KOPT-K1 (cell line): ENCODE data around the gene NAXD.
"Not testable (repeated sequence)": the region's sequence is repeated elsewhere in the genome, so short reads cannot be mapped to it uniquely, and the experiment has no call there.

Source experiments
- H3K27ac ChIP-seq: fragments of 200-600 bp; sonication (generic); 2 replicates; pipeline ENCODE4 v1.5.1; 2016; ENCODE audit warnings: antibody characterized with exemption, mild to moderate bottlenecking, low read depth, low read length; ENCODE audit not compliant: poor library complexity, severe bottlenecking
- H3K36me3 ChIP-seq: fragments of 200-600 bp; sonication (generic); 2 replicates; pipeline ENCODE4 v1.5.1; 2017; ENCODE audit warnings: antibody characterized with exemption, mild to moderate bottlenecking, low read length, moderate library complexity; ENCODE audit not compliant: insufficient read depth
- H3K9me3 ChIP-seq: fragments of 200-600 bp; sonication (generic); 2 replicates; pipeline ENCODE4 v1.5.1; 2017; ENCODE audit warnings: antibody characterized with exemption, low read length, mild to moderate bottlenecking; ENCODE audit not compliant: insufficient read depth, poor library complexity, severe bottlenecking

Gene NAXD

DNA sequence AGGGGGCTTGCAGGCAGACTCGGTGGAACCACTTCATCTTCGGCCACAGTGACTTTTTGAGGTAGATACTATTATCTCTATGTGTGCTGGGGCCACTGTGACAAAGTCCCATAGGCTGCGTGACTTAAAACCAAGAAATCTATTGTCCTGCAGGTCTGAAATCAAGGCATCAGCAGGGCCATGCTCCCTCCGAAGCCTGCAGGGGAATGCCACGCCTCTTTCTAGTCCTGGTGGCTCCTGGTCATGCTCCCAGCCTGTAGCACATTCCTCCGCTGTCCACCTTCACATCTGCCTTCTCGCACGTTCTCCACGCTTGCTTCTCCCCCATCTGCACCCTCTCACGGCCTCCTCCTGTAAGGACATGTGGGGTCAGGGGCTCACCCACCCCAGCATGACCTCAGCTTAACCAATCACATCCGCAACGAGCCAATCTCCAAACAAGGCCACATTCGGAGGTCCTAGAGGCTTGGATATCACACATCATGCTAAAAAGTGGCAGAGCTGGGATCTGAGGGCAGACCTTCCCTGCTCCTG lies 32.9 kb upstream of the NAXD start:
- no peak overlapping the region for H3K27ac ChIP-seq

DNA sequence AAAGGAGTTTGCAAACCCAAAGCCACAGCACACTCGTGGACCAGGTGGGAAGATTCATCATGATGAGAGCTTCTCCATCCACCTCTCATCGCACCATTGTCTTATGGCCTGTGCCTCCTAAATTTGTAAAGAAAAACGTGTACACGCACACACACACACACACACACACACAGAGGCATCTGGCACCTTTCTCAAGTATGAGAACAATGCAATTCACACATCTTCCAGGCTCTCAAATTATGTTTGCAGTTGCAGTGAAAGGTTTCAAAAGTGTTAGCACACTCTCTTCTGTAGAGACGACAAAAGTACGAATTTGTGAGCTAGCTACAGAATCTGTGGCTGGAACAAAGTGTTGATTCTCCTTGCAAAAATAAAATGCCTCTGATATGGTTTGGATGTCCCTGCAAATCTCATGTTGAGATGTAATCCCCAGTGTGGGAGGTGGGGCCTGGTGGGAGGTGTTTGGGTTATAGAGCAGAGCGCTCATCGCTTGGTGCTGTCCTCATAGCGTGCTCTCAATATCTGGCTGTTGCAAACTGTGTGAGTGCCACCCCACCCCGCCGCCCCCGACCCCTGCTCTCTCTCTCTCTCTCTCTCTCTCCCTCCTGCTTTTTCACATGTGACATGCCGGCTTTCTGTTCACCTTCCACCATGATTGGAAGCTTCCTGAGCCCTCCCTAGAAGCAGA lies 32.0 kb upstream of the NAXD start:
- Histone ChIP-seq H3K36me3 (no peaks in the 10 kb centered on the region), H3K27ac (no peak overlapping the region), H3K9me3 (no peaks in the 10 kb centered on the region)

More for the DNA sequence above, 32.9 kb upstream of the NAXD start:
- no peaks in the 10 kb centered on the region for H3K9me3 ChIP-seq
- H3K36me3 ChIP-seq: no peaks in the 10 kb centered on the region

DNA sequence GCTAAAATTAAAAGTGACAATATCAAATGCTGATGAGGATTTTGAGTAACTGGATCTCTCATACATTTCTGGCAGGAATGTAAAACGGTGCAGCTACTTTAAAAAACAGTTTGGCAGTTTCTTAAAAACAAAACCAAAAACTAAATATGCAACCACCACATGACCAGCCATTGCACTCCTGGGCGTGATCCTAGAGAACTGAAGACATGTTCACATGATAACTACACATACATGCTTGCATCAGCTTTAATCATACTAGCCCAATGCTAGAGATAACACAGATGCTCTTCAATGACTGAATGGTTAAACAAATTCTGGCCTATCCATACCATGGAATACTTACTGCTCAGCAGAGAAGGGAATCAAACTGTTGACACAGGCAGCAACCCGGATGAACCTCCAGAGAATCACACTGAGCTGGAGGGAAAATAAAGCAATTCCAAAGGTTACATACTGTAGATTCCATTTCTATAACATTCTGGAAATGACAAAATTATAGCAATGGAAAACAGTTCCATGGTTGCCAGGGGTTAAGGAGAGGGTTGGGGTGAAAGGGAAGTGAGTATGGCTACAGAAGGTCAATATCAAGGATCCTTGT lies 25.5 kb upstream of the NAXD start:
- Histone ChIP-seq H3K36me3 (no peaks in the 10 kb centered on the region), H3K27ac (no peak overlapping the region), H3K9me3 (no peaks in the 10 kb centered on the region)

DNA sequence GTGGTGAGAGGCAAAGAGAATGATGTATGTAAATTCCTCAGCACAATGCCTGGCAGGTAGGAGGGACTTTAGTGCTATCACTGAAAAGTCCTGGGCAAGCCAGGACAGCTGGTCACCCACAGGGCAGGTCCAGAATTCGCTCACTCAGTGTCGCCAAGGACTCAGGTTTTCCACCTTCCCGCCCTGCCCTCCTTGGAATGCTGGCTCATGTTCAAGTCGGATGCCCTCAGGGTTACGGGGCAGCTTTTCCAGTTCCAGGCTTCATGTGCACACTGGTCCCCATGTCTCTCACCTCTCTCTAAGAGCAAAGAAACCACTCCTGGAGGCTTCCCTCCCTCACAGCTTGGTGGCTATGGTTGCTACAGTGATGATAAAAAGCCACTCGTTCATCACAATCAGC lies 24.8 kb upstream of the NAXD start:
- Histone ChIP-seq H3K27ac (no peak overlapping the region), H3K9me3 (no peaks in the 10 kb centered on the region), H3K36me3 (no peaks in the 10 kb centered on the region)

DNA sequence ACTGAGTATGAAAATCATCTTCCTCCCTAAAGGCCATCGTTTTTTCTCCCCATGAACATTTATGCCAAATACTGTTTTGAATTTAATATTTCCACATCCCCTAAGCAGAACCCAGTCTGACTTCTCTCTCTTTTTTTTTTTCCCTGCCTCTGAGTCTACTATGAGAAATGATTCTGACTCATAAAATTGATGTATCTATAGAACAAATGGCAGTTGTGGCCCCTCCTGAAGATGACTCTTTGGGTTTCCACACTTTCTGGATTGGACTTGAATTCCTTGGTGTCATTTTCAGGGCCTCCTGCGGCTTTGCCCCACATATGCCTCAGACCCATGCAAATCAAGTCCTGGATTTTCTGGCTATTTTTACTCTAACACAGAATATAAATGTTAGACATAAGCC lies 22.7 kb upstream of the NAXD start:
- no peaks in the 10 kb centered on the region for H3K9me3 ChIP-seq
- H3K27ac ChIP-seq: no peak overlapping the region

DNA sequence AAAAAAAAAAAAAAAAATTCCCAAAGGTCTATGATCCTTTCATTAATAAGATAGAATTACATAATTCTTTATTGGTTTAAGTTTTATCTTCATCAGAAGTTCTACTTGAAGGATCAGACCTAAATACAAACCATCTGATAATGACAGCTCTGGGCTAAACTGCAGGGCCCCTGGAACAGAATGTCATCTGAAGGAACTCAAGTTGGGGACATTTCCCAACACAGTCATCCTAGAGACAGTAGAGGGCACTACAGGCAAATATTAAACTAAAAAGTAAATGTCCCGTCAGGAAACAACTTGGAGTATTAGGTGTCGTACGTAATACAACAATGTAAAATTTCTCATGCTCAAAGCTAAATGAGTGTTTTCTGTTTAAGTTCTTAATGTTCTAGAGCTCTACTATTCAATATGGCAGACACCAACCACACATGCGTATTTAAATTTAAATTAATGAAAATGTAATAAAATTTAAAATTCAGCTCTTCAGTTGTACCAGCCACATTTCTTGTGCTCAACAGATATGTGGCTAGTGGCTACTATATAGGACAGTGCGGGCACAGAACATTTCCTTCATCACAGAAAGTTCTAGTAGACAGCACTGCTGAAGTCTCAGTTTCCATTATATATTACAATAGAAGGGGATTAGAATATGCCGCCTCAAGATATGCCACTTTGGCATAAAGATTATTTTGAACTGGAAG lies 21.8 kb upstream of the NAXD start:
- Histone ChIP-seq H3K9me3 (no peaks in the 10 kb centered on the region), H3K36me3 (no peaks in the 10 kb centered on the region), H3K27ac (no peak overlapping the region)

More for the DNA sequence above, 22.7 kb upstream of the NAXD start:
- H3K36me3 ChIP-seq: no peaks in the 10 kb centered on the region

DNA sequence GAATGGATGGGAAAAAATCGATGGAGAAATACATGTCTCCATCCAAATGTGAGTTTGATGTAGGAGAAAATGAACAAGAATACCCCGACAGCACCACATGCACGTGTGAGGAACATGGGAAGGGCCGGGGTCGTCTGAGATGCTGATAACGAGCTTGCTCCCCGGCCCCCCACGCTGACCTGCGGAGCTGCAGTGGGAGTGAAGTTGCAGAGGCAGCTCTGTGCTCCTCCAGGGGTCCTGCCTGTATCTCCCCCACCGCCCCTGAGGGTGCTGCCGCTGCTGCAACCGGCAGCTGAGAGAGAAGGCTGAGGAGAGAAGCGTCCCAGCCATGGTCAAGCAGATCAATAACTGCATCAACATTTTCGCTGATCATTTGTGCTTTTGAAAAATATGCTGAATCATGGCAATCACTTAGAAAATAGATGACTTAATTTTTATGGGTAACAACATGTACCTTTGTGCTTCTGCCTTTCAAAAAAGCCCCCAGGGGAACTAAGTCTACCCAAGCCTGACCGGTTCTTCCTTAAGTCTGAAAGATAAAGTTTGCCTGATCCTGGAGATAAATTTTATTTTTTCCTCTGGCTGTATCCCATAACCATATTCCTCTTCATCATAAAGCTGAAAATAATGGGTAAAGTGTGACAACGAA lies 18.2 kb upstream of the NAXD start:
- Histone ChIP-seq H3K9me3 (no peaks in the 10 kb centered on the region), H3K36me3 (no peaks in the 10 kb centered on the region), H3K27ac (no peak overlapping the region)

DNA sequence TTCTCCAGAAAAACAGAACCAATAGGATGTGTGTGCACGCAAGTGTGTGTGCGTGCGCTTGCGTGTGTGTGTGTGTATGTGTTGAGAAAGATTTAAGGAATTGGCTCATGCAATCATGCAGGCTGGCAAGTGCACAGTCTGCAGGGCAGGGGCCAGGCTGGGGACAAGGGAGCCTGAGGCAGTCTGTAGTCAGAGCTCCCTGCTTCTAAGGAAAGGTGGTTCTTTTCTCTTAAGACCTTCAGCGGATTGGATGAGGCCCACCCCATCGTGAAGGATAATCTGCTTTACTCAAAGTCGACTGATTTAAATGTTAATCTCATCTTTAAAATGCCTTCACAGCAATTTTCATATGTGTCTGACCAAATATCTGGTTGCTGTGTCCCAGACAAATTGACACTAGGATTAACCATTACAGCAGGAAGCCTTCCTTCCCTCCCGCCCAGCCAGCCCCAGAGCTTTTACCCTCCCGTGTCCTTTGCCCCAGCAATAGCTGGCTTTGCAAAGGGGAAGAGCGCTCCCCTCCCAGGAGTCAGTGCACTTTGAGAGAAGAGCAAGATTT lies 15.0 kb upstream of the NAXD start:
- Histone ChIP-seq H3K36me3 (no peaks in the 10 kb centered on the region), H3K9me3 (no peaks in the 10 kb centered on the region), H3K27ac (no peak overlapping the region)

DNA sequence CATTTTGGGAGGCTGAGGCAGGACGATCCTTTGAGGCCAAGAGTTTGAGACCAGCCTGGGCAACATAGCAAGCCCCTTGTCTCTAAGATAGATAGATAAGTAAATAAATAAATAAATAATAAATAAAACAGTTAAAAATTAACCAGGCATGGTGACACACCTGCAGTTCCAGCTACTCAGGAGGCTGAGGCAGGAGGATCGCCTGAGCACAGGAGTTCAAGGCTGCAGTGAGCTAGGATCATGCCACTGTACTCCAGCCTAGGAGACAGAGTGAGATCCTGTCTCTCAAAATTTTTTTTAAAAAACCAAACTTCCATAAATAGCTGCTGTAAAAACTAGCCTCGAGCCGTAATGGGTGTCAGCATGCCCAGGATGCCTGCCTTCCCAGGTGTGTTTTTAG lies 14.4 kb upstream of the NAXD start:
- H3K27ac ChIP-seq: no peak overlapping the region
- no peaks in the 10 kb centered on the region for H3K9me3 ChIP-seq
- H3K36me3 ChIP-seq: no peaks in the 10 kb centered on the region

DNA sequence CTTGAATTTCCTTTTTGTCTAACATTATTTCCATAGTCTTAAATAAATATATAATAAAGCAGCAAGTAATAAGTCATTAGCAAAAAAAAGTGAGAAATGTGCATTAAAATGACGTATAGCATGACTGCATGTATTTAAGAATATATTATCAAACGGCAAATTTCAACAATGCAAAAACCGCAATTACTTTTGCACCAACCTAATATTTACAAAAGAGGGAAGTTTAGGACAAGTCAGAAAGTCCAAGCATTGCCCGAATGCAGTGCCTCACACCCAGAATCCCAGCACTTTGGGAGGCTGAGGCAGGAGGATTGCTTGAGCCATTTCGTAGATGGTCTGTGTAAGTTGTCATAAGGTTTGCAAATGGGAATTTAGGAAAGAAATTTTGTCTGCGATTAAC lies 10.2 kb upstream of the NAXD start:
- H3K9me3 ChIP-seq: no peaks in the 10 kb centered on the region
- H3K27ac ChIP-seq: no peak overlapping the region
- H3K36me3 ChIP-seq: no peaks in the 10 kb centered on the region

DNA sequence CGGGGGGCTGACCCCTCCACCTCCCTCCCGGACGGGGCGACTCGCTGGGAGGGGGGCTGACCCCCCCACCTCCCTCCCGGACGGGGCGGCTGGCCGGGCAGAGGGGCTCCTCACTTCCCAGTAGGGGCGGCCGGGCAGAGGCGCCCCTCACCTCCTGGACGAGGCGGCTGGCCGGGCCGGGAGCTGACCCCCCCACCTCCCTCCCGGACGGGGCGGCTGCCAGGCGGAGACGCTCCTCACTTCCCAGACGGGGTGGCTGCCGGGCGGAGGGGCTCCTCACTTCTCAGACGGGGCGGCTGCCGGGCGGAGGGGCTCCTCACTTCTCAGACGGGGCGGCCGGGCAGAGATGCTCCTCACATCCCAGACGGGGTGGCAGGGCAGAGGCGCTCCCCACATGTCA lies 9.1 kb upstream of the NAXD start:
- H3K36me3 ChIP-seq, H3K9me3 ChIP-seq, H3K27ac ChIP-seq: not testable (repeated sequence)

DNA sequence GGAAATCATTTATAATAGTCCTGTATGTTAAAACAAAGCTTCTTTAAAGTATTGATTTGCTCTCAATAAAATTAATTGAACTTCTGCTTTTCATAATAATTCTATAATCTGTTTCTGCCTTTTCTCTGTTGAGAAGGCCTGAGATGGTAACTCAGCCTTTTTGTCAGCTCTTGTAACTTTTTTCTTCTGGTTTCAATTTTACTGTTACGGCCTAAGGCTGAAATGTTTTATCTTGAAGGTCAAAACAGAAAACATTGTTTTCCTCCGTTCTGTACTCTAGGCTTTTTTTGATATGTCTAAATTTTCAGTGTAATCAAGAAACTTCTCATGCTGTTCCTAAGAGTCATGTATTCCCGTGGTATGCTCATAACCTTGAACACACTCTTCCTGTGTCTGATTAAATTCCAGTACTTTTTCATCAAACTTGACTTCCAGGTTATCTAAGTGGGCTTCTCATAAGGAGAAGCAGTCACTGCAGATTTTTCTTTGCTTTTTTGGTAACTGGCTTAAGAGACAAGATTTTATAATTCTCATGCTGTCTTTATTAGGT lies 7.6 kb upstream of the NAXD start:
- Histone ChIP-seq H3K36me3 (no peaks in the 10 kb centered on the region), H3K9me3 (no peaks in the 10 kb centered on the region), H3K27ac (no peak overlapping the region)

DNA sequence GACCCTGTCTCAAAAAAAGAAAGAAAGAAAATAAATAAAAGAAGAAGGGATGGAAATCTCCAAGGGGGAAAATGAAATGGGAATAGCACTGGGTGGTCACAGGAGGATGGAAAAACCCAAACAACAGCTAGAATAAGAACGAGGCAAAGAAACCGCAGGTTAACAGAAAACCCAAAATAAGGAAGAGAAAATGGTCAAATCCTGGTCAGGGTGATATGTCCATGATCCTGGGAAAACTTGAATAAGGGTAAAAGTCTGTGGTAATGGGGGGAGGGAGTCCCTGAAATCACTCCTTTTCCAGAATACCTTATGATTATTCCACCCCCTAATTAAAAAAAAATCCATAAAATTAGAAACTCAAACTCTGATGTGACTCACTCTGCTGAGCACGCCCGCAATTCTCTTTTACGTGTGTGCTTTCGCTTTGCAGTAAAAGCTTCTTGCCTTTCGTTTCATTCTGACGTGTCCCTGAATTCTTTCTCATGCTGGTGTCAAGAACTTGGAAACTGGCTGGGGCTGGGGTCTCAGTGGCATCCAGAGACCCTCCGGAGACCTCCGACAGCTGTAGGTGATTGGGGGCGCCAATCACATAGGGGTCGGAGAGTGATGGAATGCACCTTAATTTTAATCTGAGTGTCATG lies 4.3 kb upstream of the NAXD start:
- no peak overlapping the region for H3K27ac ChIP-seq
- no peaks in the 10 kb centered on the region for H3K9me3 ChIP-seq
- no peaks in the 10 kb centered on the region for H3K36me3 ChIP-seq

DNA sequence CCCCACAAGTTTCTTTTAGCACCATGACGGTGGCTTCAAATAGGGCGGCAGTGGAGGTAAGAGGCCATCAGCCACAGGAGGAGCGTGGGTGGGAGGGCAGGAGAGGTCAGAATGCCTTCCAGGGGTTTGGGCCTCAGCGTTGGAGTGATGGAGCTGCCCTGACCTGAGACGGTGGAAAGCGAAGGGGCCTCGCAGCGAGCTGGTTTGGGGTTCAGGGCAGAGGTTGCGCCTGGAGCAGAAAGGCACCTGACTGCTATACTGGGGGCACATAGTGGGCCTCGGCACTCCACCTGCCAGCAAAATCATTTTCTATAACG lies 382 bp upstream of the NAXD start:
- Histone ChIP-seq H3K27ac (peak overlapping the region; percentile 81), H3K9me3 (no peaks in the 10 kb centered on the region), H3K36me3 (no peaks in the 10 kb centered on the region)
